Coronary artery (tissue), 2 donors: ENCODE data around the gene LYRM4.

ENCODE experiments used
- DNase-seq: peaks from one replicate; pipeline ENCODE4 v3.0.0-alpha.2; 2017; ENCODE audit warnings: low spot score
- H3K27ac ChIP-seq, 2 donors: fragments of 200-600 bp; sonication (generic); one replicate each; pipeline ENCODE4 v1.5.1; 2016 to 2019
- H3K4me3 ChIP-seq: fragments of 200-600 bp; sonication (generic); 2 replicates; pipeline ENCODE4 v1.5.1; 2016; ENCODE audit warnings: mild to moderate bottlenecking, moderate library complexity
- TF ChIP-seq, protein P1 (sequence below): fragments of 200-600 bp; sonication (generic); IDR thresholded peaks from one replicate; pipeline ENCODE4 v1.5.1; 2019; ENCODE audit warnings: antibody characterized with exemption

LYRM4 gene

DNA sequence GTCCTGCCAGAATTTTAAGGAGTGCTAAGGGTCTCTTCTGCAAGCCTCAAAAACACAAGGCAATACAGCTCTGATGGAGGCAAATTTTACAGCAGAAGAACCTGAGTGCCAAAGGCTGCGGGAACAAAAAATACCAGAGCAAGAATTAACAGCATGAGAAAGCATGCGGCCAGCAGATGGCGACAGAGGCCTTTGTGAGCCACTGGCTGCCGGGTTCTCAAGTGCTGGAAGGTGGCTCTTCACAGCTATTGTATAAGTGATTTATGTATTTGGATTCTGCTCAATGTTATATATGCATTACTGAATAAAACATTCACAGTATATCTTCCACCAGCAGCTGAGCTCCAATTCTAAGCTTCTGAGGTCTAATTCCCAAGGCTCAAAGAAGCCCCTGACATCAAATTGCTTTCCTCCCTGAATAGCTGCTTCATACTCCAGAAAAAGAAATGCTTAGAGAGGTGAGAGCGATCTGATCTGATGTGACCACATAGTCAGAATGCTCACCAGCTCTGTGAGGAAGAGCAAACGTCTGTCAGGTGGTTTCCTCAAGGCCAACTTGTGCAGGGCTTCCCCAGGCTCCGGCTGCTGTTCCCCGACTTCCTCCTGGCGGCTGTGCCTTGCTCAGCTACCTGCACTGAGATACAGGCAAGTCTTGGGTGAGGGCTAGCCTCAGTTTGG, 117.0 kb downstream of the LYRM4 start:
- TF ChIP-seq, protein P1, sequence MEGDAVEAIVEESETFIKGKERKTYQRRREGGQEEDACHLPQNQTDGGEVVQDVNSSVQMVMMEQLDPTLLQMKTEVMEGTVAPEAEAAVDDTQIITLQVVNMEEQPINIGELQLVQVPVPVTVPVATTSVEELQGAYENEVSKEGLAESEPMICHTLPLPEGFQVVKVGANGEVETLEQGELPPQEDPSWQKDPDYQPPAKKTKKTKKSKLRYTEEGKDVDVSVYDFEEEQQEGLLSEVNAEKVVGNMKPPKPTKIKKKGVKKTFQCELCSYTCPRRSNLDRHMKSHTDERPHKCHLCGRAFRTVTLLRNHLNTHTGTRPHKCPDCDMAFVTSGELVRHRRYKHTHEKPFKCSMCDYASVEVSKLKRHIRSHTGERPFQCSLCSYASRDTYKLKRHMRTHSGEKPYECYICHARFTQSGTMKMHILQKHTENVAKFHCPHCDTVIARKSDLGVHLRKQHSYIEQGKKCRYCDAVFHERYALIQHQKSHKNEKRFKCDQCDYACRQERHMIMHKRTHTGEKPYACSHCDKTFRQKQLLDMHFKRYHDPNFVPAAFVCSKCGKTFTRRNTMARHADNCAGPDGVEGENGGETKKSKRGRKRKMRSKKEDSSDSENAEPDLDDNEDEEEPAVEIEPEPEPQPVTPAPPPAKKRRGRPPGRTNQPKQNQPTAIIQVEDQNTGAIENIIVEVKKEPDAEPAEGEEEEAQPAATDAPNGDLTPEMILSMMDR = peak; percentile 78
- no peak overlapping the region for H3K27ac ChIP-seq
- no peak for DNase-seq
- H3K4me3 ChIP-seq = no peak overlapping the region

DNA sequence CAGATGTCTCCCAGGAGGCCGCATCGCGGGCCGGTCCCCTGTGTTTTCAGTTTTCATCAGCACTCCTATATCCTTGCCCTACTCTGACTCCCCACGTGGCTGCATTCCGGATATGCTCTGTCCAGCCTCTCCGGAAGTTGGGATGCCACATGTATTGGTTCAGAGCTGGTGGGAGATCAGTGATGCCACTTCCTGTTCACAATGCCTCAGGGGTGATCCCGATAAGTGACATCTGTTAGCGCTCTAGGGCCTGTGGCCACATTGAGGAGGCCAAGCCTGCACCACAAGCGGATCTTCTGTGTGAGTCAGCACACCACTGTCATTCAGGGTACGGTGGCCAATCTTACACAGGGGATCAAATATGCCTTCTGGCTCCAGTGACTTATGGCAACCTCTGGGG, 117.8 kb downstream of the LYRM4 start:
- Histone ChIP-seq H3K27ac (no peak overlapping the region), H3K4me3 (no peak overlapping the region)
- TF ChIP-seq, protein P1 = no peak
- DNase-seq = no peak

GRCh38 chr6:5142131-5142530, 118.6 kb downstream of the LYRM4 start:
- TF ChIP-seq, protein P1 = no peak
- no peak for DNase-seq
- no peak overlapping the region for H3K27ac ChIP-seq
- no peak overlapping the region for H3K4me3 ChIP-seq

DNA sequence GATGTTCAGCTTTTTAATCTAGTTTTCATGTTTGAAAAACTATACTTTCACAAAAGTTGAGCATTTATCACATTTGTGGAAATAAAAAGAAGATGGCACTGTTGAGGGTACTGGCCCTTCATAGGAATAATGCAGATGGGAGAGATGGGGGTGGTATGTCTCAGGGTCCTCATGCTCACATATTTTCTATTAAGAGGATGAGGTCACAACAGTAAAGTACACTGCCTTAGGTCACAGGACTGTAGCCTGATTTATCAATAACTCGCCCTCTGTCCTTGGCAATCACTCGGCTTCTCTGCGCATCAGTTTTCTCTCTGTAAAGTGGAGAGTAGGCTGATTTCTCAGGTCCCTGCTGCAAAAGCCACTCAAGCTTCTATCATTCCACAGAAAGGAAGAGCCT, 119.7 kb downstream of the LYRM4 start:
- H3K27ac ChIP-seq = no peak overlapping the region
- no peak for DNase-seq
- TF ChIP-seq, protein P1 = no peak
- H3K4me3 ChIP-seq = no peak overlapping the region

DNA sequence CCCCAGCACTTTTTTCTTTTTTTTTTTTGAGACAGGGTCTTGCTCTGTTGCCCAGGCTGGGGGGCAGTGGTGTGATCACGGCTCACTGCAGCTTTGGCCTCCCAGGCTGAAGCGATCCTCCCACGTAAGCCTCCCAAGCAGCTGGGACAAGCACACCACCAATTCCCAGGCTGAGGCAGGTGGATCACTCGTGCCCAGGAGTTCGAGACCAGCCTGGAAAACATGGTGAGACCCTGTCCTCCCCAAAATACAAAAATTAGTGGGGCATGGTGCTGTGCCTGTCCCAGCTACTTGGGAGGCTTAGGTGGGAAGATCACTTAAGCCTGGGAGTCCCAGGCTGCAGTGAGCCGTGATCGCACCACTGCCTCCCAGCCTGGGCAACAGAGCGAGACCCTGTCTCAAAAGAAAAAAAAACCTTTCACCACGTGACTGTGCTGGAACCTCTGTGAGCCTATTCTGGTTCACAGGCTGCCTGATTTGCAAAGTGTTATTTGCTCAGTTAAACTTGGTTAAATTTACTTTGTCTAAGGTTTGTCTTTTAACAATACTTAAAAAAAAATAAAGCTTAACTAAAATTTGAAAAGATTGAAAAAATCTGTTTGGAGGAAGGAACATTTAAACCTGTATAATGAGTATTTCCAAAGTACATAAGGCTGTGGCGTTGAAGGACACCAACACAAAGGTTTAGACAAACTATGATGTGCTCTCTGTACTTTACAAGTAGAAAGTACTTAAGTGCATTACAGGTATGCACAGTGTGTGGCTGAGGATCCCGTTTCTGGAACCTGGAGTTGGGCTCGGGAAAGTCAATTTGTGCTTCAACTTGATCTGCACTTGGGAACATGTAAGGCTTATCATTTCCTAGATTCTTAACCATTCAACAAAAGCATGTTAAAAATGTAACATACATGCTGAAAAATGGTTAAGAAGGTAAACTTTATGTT, 120.7 kb downstream of the LYRM4 start:
- TF ChIP-seq, protein P1 = no peak
- H3K4me3 ChIP-seq = no peak overlapping the region
- H3K27ac ChIP-seq = no peak overlapping the region
- no peak for DNase-seq

- TF ChIP-seq, protein P1 = no peak
- no peak overlapping the region for H3K4me3 ChIP-seq
- DNase-seq = no peak
- H3K27ac ChIP-seq = no peak overlapping the region
Measured at GRCh38 chr6:5138995-5139827, 121.5 kb downstream of the LYRM4 start.
